H9 (cell line): ENCODE results near the gene ATP2B2. TPM values are rescaled to one million over a fixed set of nuclear protein-coding genes. Genes with fewer than 3 reads are reported as not detected.

ENCODE experiments used
- DNase-seq: peaks from one replicate; pipeline ENCODE4 v3.0.0-alpha.2; 2017
- H2AFZ ChIP-seq: one replicate; pipeline ENCODE4 v1.6.1; 2013; ENCODE audit warnings: mild to moderate bottlenecking, low read length, control low read depth, moderate library complexity
- H2AK5ac ChIP-seq: 2 replicates; pipeline ENCODE4 v1.6.1; 2013; ENCODE audit warnings: low read length, control low read depth, mixed read lengths; ENCODE audit not compliant: insufficient read length
- H2BK120ac ChIP-seq: one replicate; pipeline ENCODE4 v1.6.1; 2013; ENCODE audit warnings: low read depth, mild to moderate bottlenecking, low read length, control low read depth, inconsistent platforms; ENCODE audit not compliant: poor library complexity, severe bottlenecking
- H2BK12ac ChIP-seq: 2 replicates; pipeline ENCODE4 v1.6.1; 2013; ENCODE audit warnings: low read length, control low read depth, mixed read lengths, low read depth; ENCODE audit not compliant: insufficient read length
- H2BK15ac ChIP-seq: 2 replicates; pipeline ENCODE4 v1.6.1; 2013; ENCODE audit warnings: low read depth, low read length, control low read depth
- H2BK20ac ChIP-seq: one replicate; pipeline ENCODE4 v1.6.1; 2013; ENCODE audit warnings: low read depth, mild to moderate bottlenecking, low read length, control low read depth, inconsistent platforms; ENCODE audit not compliant: poor library complexity, severe bottlenecking
- H2BK5ac ChIP-seq: 2 replicates; pipeline ENCODE4 v1.6.1; 2013; ENCODE audit warnings: low read length, control low read depth, mixed read lengths; ENCODE audit not compliant: insufficient read length
- H3K14ac ChIP-seq: 2 replicates; pipeline ENCODE4 v1.6.1; 2013; ENCODE audit warnings: low read length, control low read depth; ENCODE audit not compliant: insufficient read depth
- H3K18ac ChIP-seq: 2 replicates; pipeline ENCODE4 v1.6.1; 2013; ENCODE audit warnings: low read depth, mild to moderate bottlenecking, mixed read lengths, low read length, control low read depth; ENCODE audit not compliant: insufficient read length
- H3K23ac ChIP-seq: 2 replicates; pipeline ENCODE4 v1.6.1; 2013; ENCODE audit warnings: low read length, control low read depth, mixed read lengths, low read depth; ENCODE audit not compliant: insufficient read length
- H3K23me2 ChIP-seq: 2 replicates; pipeline ENCODE4 v1.6.1; 2013; ENCODE audit warnings: low read depth, mild to moderate bottlenecking, mixed read lengths, low read length, control low read depth; ENCODE audit not compliant: insufficient read length, poor library complexity, severe bottlenecking
- H3K27ac ChIP-seq: 2 replicates; pipeline ENCODE4 v1.5.1; 2013; ENCODE audit warnings: low read length, control low read depth, mixed read lengths, low read depth; ENCODE audit not compliant: insufficient read length
- H3K27me3 ChIP-seq: 2 replicates; pipeline ENCODE4 v1.6.1; 2013; ENCODE audit warnings: low read length, control low read depth, inconsistent platforms; ENCODE audit not compliant: insufficient read depth
- H3K4ac ChIP-seq: 2 replicates; pipeline ENCODE4 v1.6.1; 2013; ENCODE audit warnings: low read depth, mild to moderate bottlenecking, control low read depth, inconsistent platforms, low read length, moderate library complexity
- H3K4me1 ChIP-seq: 2 replicates; pipeline ENCODE4 v1.6.1; 2013; ENCODE audit warnings: low read length, control low read depth, inconsistent platforms; ENCODE audit not compliant: insufficient read depth
- H3K4me2 ChIP-seq: 2 replicates; pipeline ENCODE4 v1.6.1; 2013; ENCODE audit warnings: low read length, control low read depth, mixed read lengths; ENCODE audit not compliant: insufficient read length, insufficient read depth
- H3K56ac ChIP-seq: 2 replicates; pipeline ENCODE4 v1.6.1; 2013; ENCODE audit warnings: low read depth, mild to moderate bottlenecking, mixed read lengths, low read length, control low read depth; ENCODE audit not compliant: insufficient read length
- H3K79me1 ChIP-seq: 2 replicates; pipeline ENCODE4 v1.6.1; 2013; ENCODE audit warnings: low read depth, mild to moderate bottlenecking, moderate library complexity, low read length, control low read depth, inconsistent platforms; ENCODE audit not compliant: insufficient read depth, poor library complexity, severe bottlenecking
- H3K79me2 ChIP-seq: 2 replicates; pipeline ENCODE4 v1.6.1; 2013; ENCODE audit warnings: low read length, control low read depth, inconsistent platforms; ENCODE audit not compliant: insufficient read depth
- H3K9ac ChIP-seq: 2 replicates; pipeline ENCODE4 v1.6.1; 2013; ENCODE audit warnings: low read length, control low read depth, mixed read lengths; ENCODE audit not compliant: insufficient read length; ENCODE audit errors: extremely low read depth
- H3K9me3 ChIP-seq: one replicate; pipeline ENCODE4 v1.6.1; 2013; ENCODE audit warnings: low read depth, low read length, inconsistent platforms; ENCODE audit not compliant: control insufficient read depth
- H3T11ph ChIP-seq: one replicate; pipeline ENCODE4 v1.6.1; 2013; ENCODE audit warnings: mild to moderate bottlenecking, low read length, control low read depth, inconsistent platforms
- H4K20me1 ChIP-seq: one replicate; pipeline ENCODE4 v1.6.1; 2013; ENCODE audit not compliant: control insufficient read depth, insufficient read length, insufficient read depth
- H4K5ac ChIP-seq: 2 replicates; pipeline ENCODE4 v1.6.1; 2013; ENCODE audit warnings: low read depth, mild to moderate bottlenecking, mixed read lengths, low read length, control low read depth; ENCODE audit not compliant: insufficient read length
- H4K8ac ChIP-seq: replicated peaks from 2 replicates; pipeline ENCODE4 v1.6.1; 2013; ENCODE audit warnings: low read length, control low read depth, mixed read lengths, low read depth; ENCODE audit not compliant: insufficient read length
- H4K91ac ChIP-seq: 2 replicates; pipeline ENCODE4 v1.6.1; 2013; ENCODE audit warnings: low read depth, mild to moderate bottlenecking, moderate library complexity, mixed read lengths, low read length, control low read depth; ENCODE audit not compliant: insufficient read length
- H3K27ac Mint-ChIP-seq, 3 experiments: 2 replicates in 2 of 3; 3 replicates in 1 of 3; pipeline ENCODE4 v1.8.0; 2020 to 2021; ENCODE audit warnings: mixed read lengths in 3 of 3, mild to moderate bottlenecking in 1 of 3, moderate library complexity in 1 of 3
- H3K27me3 Mint-ChIP-seq: 2 replicates; pipeline ENCODE4 v1.8.0; 2021; ENCODE audit warnings: low read depth, mild to moderate bottlenecking, moderate library complexity, mixed read lengths
- H3K36me3 Mint-ChIP-seq, 3 experiments: 2 replicates in 2 of 3; 3 replicates in 1 of 3; pipeline ENCODE4 v1.8.0; 2020 to 2021; ENCODE audit warnings: low read depth in 3 of 3, mixed read lengths in 3 of 3; ENCODE audit not compliant: insufficient read depth in 1 of 3
- H3K4me1 Mint-ChIP-seq, 2 experiments: 2 replicates each; pipeline ENCODE4 v1.8.0; 2020; ENCODE audit warnings: mixed read lengths in 2 of 2
- H3K4me3 Mint-ChIP-seq, 2 experiments: 2 replicates in 1 of 2; 3 replicates in 1 of 2; pipeline ENCODE4 v1.8.0; 2020 to 2021; ENCODE audit warnings: mild to moderate bottlenecking in 2 of 2, mixed read lengths in 2 of 2, moderate library complexity in 1 of 2
- H3K9me3 Mint-ChIP-seq, 2 experiments: 2 replicates in 1 of 2; 3 replicates in 1 of 2; pipeline ENCODE4 v1.8.0; 2020; ENCODE audit warnings: mild to moderate bottlenecking in 2 of 2, mixed read lengths in 2 of 2, moderate library complexity in 1 of 2
- WGBS: extraction: QIAGEN DNeasy Blood & Tissue Kit; methylation state at CpG from one replicate; pipeline ENCODE4 v1.1.7; 2013; ENCODE audit warnings: missing lambda C conversion rate, low lambda C conversion rate, mixed read lengths; ENCODE audit not compliant: insufficient read length; ENCODE audit errors: extremely low coverage; 5-methylcytosine and 5-hydroxymethylcytosine counted together
- total RNA-seq: library from RNA; stranded (reverse); gene quantifications from 2 replicates; pipeline ENCODE4 v1.2.1, GENCODE V29; 2021
- TF ChIP-seq, protein P1 (sequence below): fragments of 200-600 bp; sonication (generic); conservative IDR thresholded peaks from 3 replicates; pipeline ENCODE4 v1.8.0; 2021; ENCODE audit warnings: antibody characterized with exemption, mild to moderate bottlenecking

ATP2B2 gene
- total RNA-seq, 1 experiment from 2014 or later: 0.33 TPM

DNA sequence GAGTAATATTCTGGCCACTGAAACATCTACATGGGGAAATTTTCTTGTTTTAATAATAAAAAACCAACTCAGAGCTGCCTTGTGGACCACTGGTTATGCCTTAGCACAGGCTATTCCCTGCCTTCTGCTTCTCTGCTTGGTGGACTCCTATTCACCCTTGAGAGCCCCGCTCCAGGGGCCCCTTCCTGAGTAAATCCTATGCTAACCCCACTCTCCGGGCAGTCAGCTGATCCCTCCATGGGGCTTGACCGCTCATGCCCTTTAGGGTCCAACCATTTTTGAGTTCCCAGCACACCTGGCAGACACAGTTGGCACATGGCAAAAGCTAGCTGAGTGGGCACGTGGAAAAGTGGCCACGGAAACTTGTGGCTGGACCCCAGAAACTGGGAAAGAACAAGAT is 38.2 kb downstream of the ATP2B2 start:
- Histone ChIP-seq H2BK12ac (no peak overlapping the region), H3K79me1 (no peaks in the 10 kb centered on the region), H2BK15ac (no peak overlapping the region), H3K4ac (no peak overlapping the region), H3K56ac (no peak overlapping the region), H4K91ac (no peak overlapping the region), H2BK20ac (no peak overlapping the region), H2BK5ac (no peak overlapping the region), H3K4me1 (no peaks in the 10 kb centered on the region; the same call in 1 of the 2 replicates), H3K4me2 (no peak overlapping the region), H3T11ph (no peak overlapping the region), H3K23ac (no peak overlapping the region), H3K14ac (no peak overlapping the region), H2BK120ac (no peak overlapping the region), H3K27me3 (no peaks in the 10 kb centered on the region), H2AFZ (no peak overlapping the region), H2AK5ac (no peak overlapping the region), H4K20me1 (no peaks in the 10 kb centered on the region), H4K5ac (no peak overlapping the region), H3K79me2 (no peaks in the 10 kb centered on the region), H3K9me3 (no peaks in the 10 kb centered on the region), H3K27ac (no peak overlapping the region), H3K18ac (no peak overlapping the region), H3K9ac (no peak overlapping the region), H3K23me2 (no peaks in the 10 kb centered on the region), H4K8ac (no peak overlapping the region)
- TF ChIP-seq, protein P1, sequence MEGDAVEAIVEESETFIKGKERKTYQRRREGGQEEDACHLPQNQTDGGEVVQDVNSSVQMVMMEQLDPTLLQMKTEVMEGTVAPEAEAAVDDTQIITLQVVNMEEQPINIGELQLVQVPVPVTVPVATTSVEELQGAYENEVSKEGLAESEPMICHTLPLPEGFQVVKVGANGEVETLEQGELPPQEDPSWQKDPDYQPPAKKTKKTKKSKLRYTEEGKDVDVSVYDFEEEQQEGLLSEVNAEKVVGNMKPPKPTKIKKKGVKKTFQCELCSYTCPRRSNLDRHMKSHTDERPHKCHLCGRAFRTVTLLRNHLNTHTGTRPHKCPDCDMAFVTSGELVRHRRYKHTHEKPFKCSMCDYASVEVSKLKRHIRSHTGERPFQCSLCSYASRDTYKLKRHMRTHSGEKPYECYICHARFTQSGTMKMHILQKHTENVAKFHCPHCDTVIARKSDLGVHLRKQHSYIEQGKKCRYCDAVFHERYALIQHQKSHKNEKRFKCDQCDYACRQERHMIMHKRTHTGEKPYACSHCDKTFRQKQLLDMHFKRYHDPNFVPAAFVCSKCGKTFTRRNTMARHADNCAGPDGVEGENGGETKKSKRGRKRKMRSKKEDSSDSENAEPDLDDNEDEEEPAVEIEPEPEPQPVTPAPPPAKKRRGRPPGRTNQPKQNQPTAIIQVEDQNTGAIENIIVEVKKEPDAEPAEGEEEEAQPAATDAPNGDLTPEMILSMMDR: no peak
- peaks cover 17 to 27% of the 10 kb centered on the region in 2 experiments for H3K4me1 Mint-ChIP-seq
- H3K4me3 Mint-ChIP-seq: no peak overlapping the region
- no peak for DNase-seq
- H3K27me3 Mint-ChIP-seq: peaks cover 4% of the 10 kb centered on the region
- H3K9me3 Mint-ChIP-seq: no peaks in the 10 kb centered on the region
- H3K36me3 Mint-ChIP-seq: no peaks in the 10 kb centered on the region
- no peak overlapping the region for H3K27ac Mint-ChIP-seq
- WGBS: no CpG with 5 or more reads among the region's 5 CpGs
